CD4-positive, CD25-positive, alpha-beta regulatory T cell (primary cell): Measurements from ENCODE around the gene FYCO1. TPM values are rescaled to one million over a fixed set of nuclear protein-coding genes. Genes with fewer than 3 reads are reported as not detected.
A peak's percentile ranks its signal among the peaks of the same experiment; 100 is the strongest.
"Not testable (repeated sequence)": the region's sequence is repeated elsewhere in the genome, so short reads cannot be mapped to it uniquely, and the experiment has no call there.

Experiments used
- ATAC-seq, 2 donors: fragments of 150-1000 bp; cut with Tn5 transposase; one replicate each; pipeline ENCODE4 v1.10.0; 2021; ENCODE audit warnings: low read depth in 2 of 2, moderate number of reproducible peaks in 2 of 2, moderate library complexity in 1 of 2
- DNase-seq, 3 donors: peaks; one replicate each; pipeline versions ENCODE4 v3.0.0 to v3.0.0-alpha.2; 2012 to 2022; ENCODE audit warnings: mixed read lengths in 1 of 3
- H3K27ac ChIP-seq: one replicate; pipeline ENCODE4 v1.7.0; 2013; ENCODE audit warnings: mild to moderate bottlenecking, low read length; ENCODE audit not compliant: insufficient read depth, poor library complexity, severe bottlenecking
- H3K27me3 ChIP-seq: one replicate; pipeline ENCODE4 v1.7.0; 2013; ENCODE audit warnings: low read length; ENCODE audit not compliant: control insufficient read depth, insufficient read depth
- H3K36me3 ChIP-seq: one replicate; pipeline ENCODE4 v1.7.0; 2013; ENCODE audit warnings: mild to moderate bottlenecking, low read length, moderate library complexity; ENCODE audit not compliant: control insufficient read depth, insufficient read depth
- H3K4me1 ChIP-seq: 2 replicates; pipeline ENCODE4 v1.7.0; 2013; ENCODE audit warnings: mild to moderate bottlenecking, low read length; ENCODE audit not compliant: insufficient read depth, control insufficient read depth, poor library complexity, severe bottlenecking
- H3K4me3 ChIP-seq: one replicate; pipeline ENCODE4 v1.7.0; 2013; ENCODE audit warnings: low read depth, mild to moderate bottlenecking, low read length, moderate library complexity
- H3K9me3 ChIP-seq, 2 experiments: 1 replicate in 1 of 2; 2 replicates in 1 of 2; pipeline ENCODE4 v1.7.0; 2013; ENCODE audit warnings: low read length in 2 of 2, mild to moderate bottlenecking in 1 of 2, moderate library complexity in 1 of 2; ENCODE audit not compliant: control insufficient read depth in 2 of 2
- H3K27ac Mint-ChIP-seq, 3 donors: one replicate each; pipeline ENCODE4 v1.8.0; 2020 to 2022; ENCODE audit warnings: mild to moderate bottlenecking in 3 of 3, mixed read lengths in 3 of 3, moderate library complexity in 2 of 3
- H3K27me3 Mint-ChIP-seq: one replicate; pipeline ENCODE4 v1.8.0; 2022; ENCODE audit warnings: mild to moderate bottlenecking, mixed read lengths
- H3K36me3 Mint-ChIP-seq: one replicate; pipeline ENCODE4 v1.8.0; 2020; ENCODE audit warnings: mixed read lengths
- H3K4me1 Mint-ChIP-seq, 4 donors: one replicate each; pipeline ENCODE4 v1.8.0; 2020 to 2022; ENCODE audit warnings: mixed read lengths in 4 of 4, mild to moderate bottlenecking in 1 of 4
- H3K4me3 Mint-ChIP-seq, 4 donors: one replicate each; pipeline ENCODE4 v1.8.0; 2020 to 2022; ENCODE audit warnings: mild to moderate bottlenecking in 4 of 4, mixed read lengths in 4 of 4, moderate library complexity in 3 of 4
- H3K9me3 Mint-ChIP-seq, 7 donors: one replicate each; pipeline ENCODE4 v1.8.0; 2020 to 2022; ENCODE audit warnings: mixed read lengths in 7 of 7, mild to moderate bottlenecking in 3 of 7, moderate library complexity in 2 of 7
- polyA plus RNA-seq, 4 donors: library from polyadenylated mRNA; unstranded; fragments of 300-500 nt; fragmentation: Illumina TruSeq; gene quantifications; one replicate each; pipeline ENCODE4 v1.2.3, GENCODE V29; 2021
- total RNA-seq: library from RNA; stranded (reverse); gene quantifications from one replicate; pipeline ENCODE4 v1.2.3, GENCODE V29; 2022

The FYCO1 gene
- total and polyA plus RNA-seq, 5 donors from 2014 or later = 2.1 to 42.5 (median 2.6) TPM

- Mint-ChIP-seq H3K36me3 (peaks cover 3% of the 10 kb centered on the region), H3K27ac (no peak overlapping the region), H3K9me3 (peaks cover 0 to 3% (median 0%) of the 10 kb centered on the region in 7 donors), H3K4me3 (no peak overlapping the region), H3K27me3 (no peaks in the 10 kb centered on the region), H3K4me1 (peaks cover 4 to 11% (median 4%) of the 10 kb centered on the region in 4 donors)
- no peak for DNase-seq
- H3K27me3 ChIP-seq = no peaks in the 10 kb centered on the region
- H3K36me3 ChIP-seq = no peaks in the 10 kb centered on the region
- no peaks in the 10 kb centered on the region for H3K4me1 ChIP-seq
- no peak overlapping the region for H3K4me3 ChIP-seq
- H3K27ac ChIP-seq = no peak overlapping the region
- H3K9me3 ChIP-seq = no peaks in the 10 kb centered on the region
- no peak for ATAC-seq
These were observed 11.7 kb upstream of the FYCO1 start for GRCh38 chr3:46007280-46007679.

- Histone ChIP-seq H3K27ac (no peak overlapping the region), H3K4me3 (no peak overlapping the region), H3K36me3 (no peaks in the 10 kb centered on the region), H3K4me1 (no peaks in the 10 kb centered on the region), H3K9me3 (no peaks in the 10 kb centered on the region), H3K27me3 (no peaks in the 10 kb centered on the region)
- no peak overlapping the region for H3K27ac Mint-ChIP-seq
- no peak for ATAC-seq
- H3K4me3 Mint-ChIP-seq = peak overlapping the region in 1 of 4 donors; percentile 4
- H3K36me3 Mint-ChIP-seq = peaks cover 3% of the 10 kb centered on the region
- H3K27me3 Mint-ChIP-seq = no peaks in the 10 kb centered on the region
- H3K9me3 Mint-ChIP-seq = peaks cover 0 to 3% (median 0%) of the 10 kb centered on the region in 7 donors
- no peak for DNase-seq
- H3K4me1 Mint-ChIP-seq = peaks cover 4 to 11% (median 4%) of the 10 kb centered on the region in 4 donors
These were observed 10.8 kb upstream of the FYCO1 start for GRCh38 chr3:46006238-46007032.

DNA sequence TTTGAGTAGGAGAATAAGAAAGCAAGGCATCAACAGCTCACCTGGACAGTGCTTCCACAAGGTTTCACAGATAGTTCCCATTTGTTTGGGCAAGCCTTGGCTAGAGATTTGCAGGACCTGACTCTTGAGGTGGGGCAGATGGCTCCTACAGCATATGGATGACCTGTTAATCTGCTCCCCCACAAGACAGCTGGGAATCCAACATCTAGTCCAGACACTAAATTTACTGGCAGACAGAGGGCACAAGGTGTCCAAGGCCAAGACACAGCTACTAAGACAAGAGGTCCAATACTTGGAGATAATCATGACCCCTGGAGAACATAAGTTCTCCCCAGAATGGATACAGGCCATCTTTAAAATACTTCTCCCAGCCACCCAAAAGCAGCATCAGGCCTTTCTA lies 8.1 kb upstream of the FYCO1 start:
- ATAC-seq, H3K9me3 Mint-ChIP-seq, H3K4me3 Mint-ChIP-seq, H3K27me3 ChIP-seq, H3K27ac Mint-ChIP-seq, H3K4me3 ChIP-seq, H3K36me3 ChIP-seq, H3K27ac ChIP-seq, H3K4me1 ChIP-seq, H3K36me3 Mint-ChIP-seq, DNase-seq, H3K4me1 Mint-ChIP-seq, H3K27me3 Mint-ChIP-seq, H3K9me3 ChIP-seq: not testable (repeated sequence)

DNA sequence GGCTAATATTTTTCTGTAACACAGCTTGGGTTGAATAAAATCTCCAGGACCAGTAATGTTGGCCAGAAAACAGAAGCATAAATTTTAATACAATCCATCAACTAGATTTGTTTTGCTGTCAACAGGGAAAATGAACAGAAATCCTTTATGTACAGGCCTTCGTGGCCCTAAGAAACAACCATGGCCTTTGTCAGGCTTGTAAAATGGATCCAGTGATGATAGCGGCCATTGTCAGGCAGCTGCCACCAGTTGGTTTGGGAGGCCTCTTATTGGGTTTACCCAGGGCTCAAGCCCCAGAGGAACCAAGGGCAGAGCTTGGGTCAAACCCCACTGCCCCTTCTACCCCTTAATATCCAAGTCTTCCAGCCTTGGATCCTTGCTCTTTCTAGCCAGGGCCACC lies 5.6 kb upstream of the FYCO1 start:
- no peak overlapping the region for H3K27ac Mint-ChIP-seq
- Histone ChIP-seq H3K27me3 (no peaks in the 10 kb centered on the region), H3K4me1 (peaks cover under 1% of the 10 kb centered on the region), H3K4me3 (no peak overlapping the region), H3K27ac (no peak overlapping the region), H3K9me3 (no peaks in the 10 kb centered on the region), H3K36me3 (no peaks in the 10 kb centered on the region)
- H3K4me3 Mint-ChIP-seq = no peak overlapping the region
- ATAC-seq (no peak), DNase-seq (no peak)
- H3K9me3 Mint-ChIP-seq = no peaks in the 10 kb centered on the region
- H3K4me1 Mint-ChIP-seq = peaks cover 0 to 9% (median 3%) of the 10 kb centered on the region in 4 donors
- peaks cover 2% of the 10 kb centered on the region for H3K36me3 Mint-ChIP-seq
- H3K27me3 Mint-ChIP-seq = no peaks in the 10 kb centered on the region

DNA sequence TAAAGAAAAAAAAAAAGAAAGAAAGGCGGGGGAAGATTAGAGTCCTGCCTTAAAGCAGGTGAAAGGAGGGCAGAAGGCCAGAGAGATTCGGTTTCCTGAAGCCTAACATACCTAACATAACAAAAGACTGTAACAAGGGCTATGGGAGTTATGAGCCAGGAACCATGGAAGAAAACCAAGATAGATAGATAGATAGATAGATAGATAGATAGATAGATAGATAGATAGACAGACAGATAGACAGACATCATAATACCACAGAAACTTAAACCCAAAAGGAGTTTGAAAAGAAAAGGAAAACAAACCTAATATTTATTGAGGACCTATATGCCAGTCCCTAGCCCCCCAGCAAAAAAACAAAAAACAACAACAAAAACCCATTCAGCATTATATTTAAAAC lies 2.3 kb upstream of the FYCO1 start:
- H3K4me1 ChIP-seq = peaks cover 29% of the 10 kb centered on the region
- ATAC-seq (no peak), DNase-seq (no peak)
- no peak overlapping the region for H3K4me3 ChIP-seq
- H3K27ac ChIP-seq = no peak overlapping the region
- Mint-ChIP-seq H3K4me1 (peaks cover 10 to 32% (median 17%) of the 10 kb centered on the region in 4 donors), H3K27ac (no peak overlapping the region), H3K27me3 (no peaks in the 10 kb centered on the region), H3K4me3 (peak overlapping the region in 1 of 4 donors; percentile 66), H3K9me3 (no peaks in the 10 kb centered on the region), H3K36me3 (no peaks in the 10 kb centered on the region)
- no peaks in the 10 kb centered on the region for H3K9me3 ChIP-seq
- H3K36me3 ChIP-seq = no peaks in the 10 kb centered on the region
- H3K27me3 ChIP-seq = no peaks in the 10 kb centered on the region

GRCh38 chr3:45997499-45997898 lies 1.9 kb upstream of the FYCO1 start:
- not testable (repeated sequence) for H3K27ac ChIP-seq, H3K27me3 ChIP-seq, H3K36me3 Mint-ChIP-seq, H3K27me3 Mint-ChIP-seq, H3K27ac Mint-ChIP-seq, H3K36me3 ChIP-seq, H3K9me3 ChIP-seq, ATAC-seq, DNase-seq, H3K4me3 ChIP-seq, H3K9me3 Mint-ChIP-seq
- peak overlapping the region in 1 of 4 donors; percentile 88 for H3K4me3 Mint-ChIP-seq
- H3K4me1 Mint-ChIP-seq = peaks cover 12 to 36% (median 20%) of the 10 kb centered on the region in 4 donors
- H3K4me1 ChIP-seq = peaks cover 34% of the 10 kb centered on the region

- peak overlapping the region; percentile 81 for H3K4me3 ChIP-seq
- Mint-ChIP-seq H3K27ac (peak overlapping the region; percentile 87 to 97 (median 91)), H3K4me1 (peaks cover 19 to 61% (median 43%) of the 10 kb centered on the region in 4 donors)
These were observed 997 bp downstream of the FYCO1 start for GRCh38 chr3:45994419-45995235.

More at GRCh38 chr3:45994419-45995235, 997 bp downstream of the FYCO1 start:
- Histone ChIP-seq H3K36me3 (no peaks in the 10 kb centered on the region), H3K4me1 (peaks cover 55% of the 10 kb centered on the region), H3K9me3 (no peaks in the 10 kb centered on the region), H3K27ac (peak overlapping the region; percentile 93), H3K27me3 (no peaks in the 10 kb centered on the region)
- DNase-seq = peak in 2 of 3 donors; percentile 33 to 66
- peaks cover 9% of the 10 kb centered on the region for H3K36me3 Mint-ChIP-seq
- ATAC-seq = no peak
- no peaks in the 10 kb centered on the region for H3K9me3 Mint-ChIP-seq
- H3K27me3 Mint-ChIP-seq = no peaks in the 10 kb centered on the region
- H3K4me3 Mint-ChIP-seq = peak overlapping the region; percentile 88 to 95 (median 93)
